Activated CD8-positive, alpha-beta T cell treated with anti-CD3 and anti-CD28 coated beads, Interleukin-2, amount 10 ng/mL, durations not matched to agents 7 days and 5 days (primary cell): ENCODE measurements around the gene ACIN1. TPM values are rescaled to one million over a fixed set of nuclear protein-coding genes. Genes with fewer than 3 reads are reported as not detected.
A peak's percentile ranks its signal among the peaks of the same experiment; 100 is the strongest.

Source experiments
- ATAC-seq: fragments of 150-1000 bp; cut with Tn5 transposase; one replicate; pipeline ENCODE4 v1.10.0; 2021; ENCODE audit warnings: moderate library complexity
- CTCF ChIA-PET: fragments of 350-600 bp; sonication (Branson Sonifier 250); formaldehyde crosslinking; loops from one replicate; lab custom pipeline; 2021; ENCODE audit warnings: antibody characterized with exemption; lab: Charles Lee
- POLR2A ChIA-PET: fragments of 350-600 bp; sonication (Branson Sonifier 250); formaldehyde crosslinking; loops from one replicate; lab custom pipeline; 2021; ENCODE audit warnings: antibody characterized with exemption; lab: Charles Lee
- DNase-seq: peaks from one replicate; pipeline ENCODE4 v3.0.0-alpha.2; 2020
- H3K27ac Mint-ChIP-seq: one replicate; pipeline ENCODE4 v1.8.0; 2021; ENCODE audit warnings: mild to moderate bottlenecking, mixed read lengths
- H3K27me3 Mint-ChIP-seq: one replicate; pipeline ENCODE4 v1.8.0; 2021; ENCODE audit warnings: low read depth, mixed read lengths
- H3K36me3 Mint-ChIP-seq: one replicate; pipeline ENCODE4 v1.8.0; 2021; ENCODE audit warnings: low read depth, mixed read lengths
- H3K4me1 Mint-ChIP-seq: one replicate; pipeline ENCODE4 v1.8.0; 2021; ENCODE audit warnings: low read depth, mixed read lengths
- H3K4me3 Mint-ChIP-seq: one replicate; pipeline ENCODE4 v1.8.0; 2021; ENCODE audit warnings: mild to moderate bottlenecking, mixed read lengths
- H3K9me3 Mint-ChIP-seq: one replicate; pipeline ENCODE4 v1.8.0; 2022; ENCODE audit warnings: mixed read lengths; ENCODE audit not compliant: insufficient read depth
- total RNA-seq, 2 experiments: library from RNA; stranded (reverse); gene quantifications; one replicate each; pipeline ENCODE4 v1.2.3, GENCODE V29; 2021

ACIN1 gene
- total RNA-seq, 2 experiments from 2014 or later: 161 to 177 TPM

DNA sequence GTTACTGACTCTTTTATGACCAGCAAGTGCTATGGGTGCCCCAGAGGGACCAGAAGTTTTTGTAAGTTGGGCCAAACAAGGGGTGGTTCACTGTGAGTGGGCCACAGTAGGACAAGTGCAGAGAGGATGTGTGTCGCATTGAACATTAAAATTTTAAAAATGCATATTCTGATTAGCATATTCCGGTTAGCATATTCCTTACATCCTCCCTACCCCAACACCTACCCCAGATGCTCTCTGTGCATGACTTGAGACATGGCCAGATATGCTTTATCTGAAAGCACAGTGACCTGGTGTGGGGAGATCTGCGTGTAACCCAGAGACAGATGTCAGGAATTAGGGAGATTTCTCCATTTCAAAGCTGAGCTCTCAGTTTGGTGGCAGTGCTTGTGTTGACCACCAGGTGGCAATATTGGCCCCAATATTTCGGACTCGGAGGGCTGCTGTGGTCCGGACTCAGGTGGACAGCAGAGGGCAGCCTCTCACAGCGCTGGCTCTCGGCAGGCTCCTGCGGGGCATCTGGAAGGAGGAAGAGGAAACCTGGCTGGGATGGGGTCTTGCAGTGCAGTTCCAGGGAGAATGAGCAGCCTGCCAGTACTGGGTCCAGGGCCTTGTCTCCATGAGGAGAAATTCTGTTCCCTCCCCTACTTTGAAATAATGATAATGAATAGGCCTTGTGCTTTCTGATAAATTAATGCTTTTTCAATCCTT lies 25.8 kb upstream of the ACIN1 start:
- POLR2A ChIA-PET: interaction anchor here (0.6 to 3.4 kb wide), 6 partner anchors 26 to 354 kb away, joined by 3 to 20 read pairs (median 5); partner anchors contain the start of genes ACIN1, C14orf119 and OXA1L

GRCh38 chr14:23119363-23120327 lies 24.7 kb upstream of the ACIN1 start:
- DNase-seq (peak; percentile 60), ATAC-seq (peak; percentile 65)
- peak overlapping the region; percentile 48 for H3K4me3 Mint-ChIP-seq
- ChIA-PET CTCF (interaction anchor here (0.6 to 4.3 kb wide), 32 partner anchors 9 to 522 kb away, joined by 3 to 378 read pairs (median 8); partner anchors contain the start of genes ABHD4, ACIN1, C14orf119 and CDH24), POLR2A (interaction anchor here (0.6 to 3.4 kb wide), 6 partner anchors 13 to 289 kb away, joined by 3 to 20 read pairs (median 4); partner anchors contain the start of genes ACIN1 and C14orf119)
- H3K9me3 Mint-ChIP-seq: no peaks in the 10 kb centered on the region
- no peaks in the 10 kb centered on the region for H3K27me3 Mint-ChIP-seq
- peaks cover 41% of the 10 kb centered on the region for H3K4me1 Mint-ChIP-seq
- H3K36me3 Mint-ChIP-seq: no peaks in the 10 kb centered on the region
- H3K27ac Mint-ChIP-seq: peak overlapping the region; percentile 88

More for the DNA sequence above, 25.8 kb upstream of the ACIN1 start:
- peak; percentile 82 for ATAC-seq
- Mint-ChIP-seq H3K36me3 (no peaks in the 10 kb centered on the region), H3K9me3 (no peaks in the 10 kb centered on the region), H3K4me3 (peak overlapping the region; percentile 48), H3K27ac (peak overlapping the region; percentile 88), H3K27me3 (no peaks in the 10 kb centered on the region), H3K4me1 (peaks cover 41% of the 10 kb centered on the region)
- DNase-seq: peak; percentile 90
- CTCF ChIA-PET: interaction anchor here (0.6 to 4.3 kb wide), 55 partner anchors 10 to 523 kb away, joined by 3 to 378 read pairs (median 7); partner anchors contain the start of genes ABHD4, ACIN1, C14orf119 and HOMEZ

DNA sequence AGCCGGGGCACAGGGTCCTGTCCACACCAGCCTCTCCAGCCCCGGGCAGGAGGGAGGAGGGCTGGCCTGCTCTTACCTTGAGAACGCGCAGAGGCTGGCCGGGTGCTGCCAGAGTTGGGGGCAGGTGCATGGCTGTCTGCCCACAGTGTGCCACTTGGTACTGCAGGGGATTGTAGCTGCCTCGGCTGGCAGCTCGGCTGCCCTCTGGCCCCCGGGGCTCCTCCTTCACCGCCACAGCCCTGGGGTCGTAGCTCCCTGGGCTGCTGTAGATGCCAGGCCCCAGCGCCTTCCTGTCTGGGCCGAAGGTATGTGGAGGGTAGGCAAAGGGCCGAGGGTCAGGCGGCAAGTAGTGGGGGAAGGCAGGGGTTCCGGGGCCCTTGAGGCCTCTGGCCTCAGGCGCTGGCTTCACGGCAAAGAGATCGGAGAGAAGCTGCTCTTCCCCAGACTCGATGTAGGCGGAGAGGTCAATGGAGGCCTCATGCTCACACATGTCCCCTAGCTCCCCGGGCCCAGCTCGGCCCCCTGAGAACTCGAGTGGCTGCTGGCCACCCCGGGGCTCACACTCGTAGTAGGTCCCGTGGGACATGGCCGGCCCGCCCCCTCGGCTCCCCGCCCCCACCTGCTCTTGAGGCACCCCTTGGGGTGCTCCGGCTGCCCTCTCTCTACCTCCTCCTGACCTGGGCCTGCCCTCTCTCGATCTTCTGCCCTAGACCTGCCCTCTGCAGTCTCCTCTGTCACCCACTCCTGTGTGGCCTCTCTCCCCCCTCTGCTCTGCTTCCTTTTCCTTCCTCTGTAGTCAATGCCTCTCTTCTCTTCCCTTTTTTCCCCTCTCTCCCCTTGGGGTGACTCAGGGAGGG lies 23.8 kb upstream of the ACIN1 start, which contains the start of gene CEBPE:
Gene CEBPE (minus strand): TSS at position 750 of the 857 bp plus-strand sequence. CDS start 164 bp downstream, at position 586.
- Mint-ChIP-seq H3K4me3 (peak within 1 kb of the TSS; percentile 48), H3K36me3 (no peaks in the 10 kb centered on the region), H3K9me3 (no peaks in the 10 kb centered on the region)

GRCh38 chr14:23117371-23118020 lies 22.6 kb upstream of the ACIN1 start:
- Mint-ChIP-seq H3K27me3 (no peaks in the 10 kb centered on the region), H3K4me3 (no peak overlapping the region), H3K4me1 (peaks cover 44% of the 10 kb centered on the region), H3K36me3 (no peaks in the 10 kb centered on the region), H3K27ac (no peak overlapping the region), H3K9me3 (no peaks in the 10 kb centered on the region)
- CTCF ChIA-PET: interaction anchor here (1.7 kb wide), 1 partner anchor 69 kb away, joined by 3 read pairs; no protein-coding TSS in a partner anchor
- no peak for DNase-seq
- ATAC-seq: no peak
- POLR2A ChIA-PET: no interaction called here

More for the DNA sequence above, 23.8 kb upstream of the ACIN1 start, which contains the start of gene CEBPE:
- Mint-ChIP-seq H3K27ac (peak within 1 kb of the TSS; percentile 88), H3K4me1 (peaks cover 44% of the 10 kb centered on the region), H3K27me3 (no peaks in the 10 kb centered on the region)
- ChIA-PET CTCF (interaction anchor here (1.0 to 4.3 kb wide), 11 partner anchors 8 to 262 kb away, joined by 4 to 378 read pairs (median 19); partner anchors contain the start of genes ACIN1, C14orf119 and SLC7A8), POLR2A (interaction anchor here (0.7 to 3.4 kb wide), 3 partner anchors 24 to 288 kb away, joined by 3 to 20 read pairs (median 6); partner anchors contain the start of genes ACIN1 and C14orf119)
- no peak for ATAC-seq
- no peak for DNase-seq

DNA sequence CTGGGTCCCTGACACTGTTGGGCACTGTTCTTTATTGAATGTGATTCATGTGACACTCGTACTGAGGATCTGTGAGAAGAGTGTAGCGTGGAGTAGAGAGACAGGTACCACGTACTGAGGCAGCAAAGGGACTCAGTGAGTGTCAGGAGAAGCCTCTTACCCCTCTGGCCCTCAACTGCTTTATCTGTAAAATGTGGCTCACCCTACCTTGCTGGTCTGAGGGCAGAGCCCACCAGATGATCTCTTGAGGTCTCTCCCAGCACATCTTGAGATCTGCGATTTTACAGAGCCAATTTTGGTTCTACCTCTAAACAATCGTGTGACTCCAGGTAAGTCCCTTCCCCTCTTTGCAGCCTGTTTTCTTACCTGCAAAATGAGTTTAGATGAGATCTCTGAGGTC lies 21.0 kb upstream of the ACIN1 start:
- no peaks in the 10 kb centered on the region for H3K36me3 Mint-ChIP-seq
- ChIA-PET CTCF (interaction anchor here (1.5 to 1.7 kb wide), 2 partner anchors 10 to 71 kb away, joined by 3 read pairs; no protein-coding TSS in a partner anchor), POLR2A (no interaction called here)
- no peaks in the 10 kb centered on the region for H3K9me3 Mint-ChIP-seq
- ATAC-seq: no peak
- no peaks in the 10 kb centered on the region for H3K27me3 Mint-ChIP-seq
- no peak overlapping the region for H3K27ac Mint-ChIP-seq
- no peak overlapping the region for H3K4me3 Mint-ChIP-seq
- H3K4me1 Mint-ChIP-seq: peaks cover 31% of the 10 kb centered on the region
- DNase-seq: no peak

GRCh38 chr14:23115039-23115731 lies 20.2 kb upstream of the ACIN1 start:
- DNase-seq (no peak), ATAC-seq (no peak)
- Mint-ChIP-seq H3K4me1 (peaks cover 24% of the 10 kb centered on the region), H3K27me3 (no peaks in the 10 kb centered on the region), H3K4me3 (no peak overlapping the region), H3K36me3 (no peaks in the 10 kb centered on the region), H3K9me3 (no peaks in the 10 kb centered on the region), H3K27ac (no peak overlapping the region)
- POLR2A ChIA-PET: interaction anchor here (0.6 kb wide), 1 partner anchor 225 kb away, joined by 3 read pairs; no protein-coding TSS in a partner anchor
- CTCF ChIA-PET: interaction anchor here (0.6 to 1.5 kb wide), 2 partner anchors 9 to 46 kb away, joined by 3 read pairs; no protein-coding TSS in a partner anchor

GRCh38 chr14:23114669-23115038 lies 19.7 kb upstream of the ACIN1 start:
- ATAC-seq (no peak), DNase-seq (no peak)
- CTCF ChIA-PET: interaction anchor here (2.8 kb wide), 1 partner anchor 46 kb away, joined by 9 read pairs; no protein-coding TSS in a partner anchor
- H3K27me3 Mint-ChIP-seq: no peaks in the 10 kb centered on the region
- no peaks in the 10 kb centered on the region for H3K36me3 Mint-ChIP-seq
- POLR2A ChIA-PET: interaction anchor here (1.2 kb wide), 1 partner anchor 19 kb away, joined by 3 read pairs; the partner anchor contains the start of gene C14orf119
- H3K9me3 Mint-ChIP-seq: no peaks in the 10 kb centered on the region
- H3K4me1 Mint-ChIP-seq: peaks cover 18% of the 10 kb centered on the region
- no peak overlapping the region for H3K4me3 Mint-ChIP-seq
- H3K27ac Mint-ChIP-seq: no peak overlapping the region

- ATAC-seq (no peak), DNase-seq (no peak)
- H3K4me1 Mint-ChIP-seq: peaks cover 13% of the 10 kb centered on the region
- peak overlapping the region; percentile 7 for H3K27ac Mint-ChIP-seq
- no peaks in the 10 kb centered on the region for H3K27me3 Mint-ChIP-seq
- no peaks in the 10 kb centered on the region for H3K36me3 Mint-ChIP-seq
- H3K9me3 Mint-ChIP-seq: no peaks in the 10 kb centered on the region
- ChIA-PET CTCF (interaction anchor here (2.8 kb wide), 1 partner anchor 46 kb away, joined by 9 read pairs; no protein-coding TSS in a partner anchor), POLR2A (interaction anchor here (1.2 kb wide), 1 partner anchor 19 kb away, joined by 3 read pairs; the partner anchor contains the start of gene C14orf119)
- H3K4me3 Mint-ChIP-seq: no peak overlapping the region
Measured at GRCh38 chr14:23114120-23114458, 19.2 kb upstream of the ACIN1 start.

DNA sequence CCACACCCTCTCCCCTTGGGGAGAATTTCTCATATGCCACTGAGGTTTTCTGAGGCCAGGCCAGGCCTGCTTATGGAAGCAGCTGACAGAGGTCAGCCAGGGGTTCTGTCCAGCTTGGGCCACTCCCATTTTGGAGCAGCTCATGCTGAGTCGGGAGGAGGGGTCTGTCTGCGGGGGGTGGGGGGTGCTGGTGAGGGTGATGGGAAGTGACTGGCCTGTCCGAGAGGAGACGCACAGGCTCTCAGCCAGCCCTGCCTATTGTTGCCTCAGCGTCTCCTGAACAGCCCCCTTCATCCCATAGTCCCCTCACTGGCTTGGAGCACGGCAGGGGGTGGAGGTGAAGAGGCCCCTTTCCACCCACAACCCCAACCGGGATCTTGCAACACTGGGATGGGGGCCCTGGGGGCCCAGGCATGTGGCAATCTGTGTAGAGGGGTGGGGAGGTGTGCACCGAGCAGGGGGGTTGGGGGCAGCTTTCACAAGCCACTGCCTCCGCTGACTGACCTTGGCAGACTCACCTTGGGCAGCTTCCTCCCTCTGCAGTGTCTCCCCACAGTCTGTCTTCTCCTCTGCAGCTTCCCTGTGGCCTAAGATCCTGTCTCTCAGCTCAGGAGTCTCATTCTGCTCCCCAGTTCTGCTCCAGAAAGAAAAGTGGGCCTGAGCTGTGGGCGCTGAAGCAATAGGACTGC lies 18.6 kb upstream of the ACIN1 start:
- H3K27ac Mint-ChIP-seq: no peak overlapping the region
- H3K4me1 Mint-ChIP-seq: peaks cover 7% of the 10 kb centered on the region
- POLR2A ChIA-PET: interaction anchor here (1.2 kb wide), 1 partner anchor 18 kb away, joined by 3 read pairs; the partner anchor contains the start of gene C14orf119
- DNase-seq: no peak
- no peaks in the 10 kb centered on the region for H3K36me3 Mint-ChIP-seq
- CTCF ChIA-PET: interaction anchor here (2.8 to 5.5 kb wide), 2 partner anchors 37 to 45 kb away, joined by 9 to 34 read pairs; no protein-coding TSS in a partner anchor
- H3K27me3 Mint-ChIP-seq: no peaks in the 10 kb centered on the region
- no peak overlapping the region for H3K4me3 Mint-ChIP-seq
- no peak for ATAC-seq
- H3K9me3 Mint-ChIP-seq: no peaks in the 10 kb centered on the region
